ENCODE measurements around the gene TIMM13.

- no peak for TF ChIP-seq CTCF (conservative IDR thresholded peaks at IDR 0.05; ENCODE audit: low read depth, low read length)
- TF ChIP-seq EZH2phosphoT487 (IDR thresholded peaks at IDR 0.05; ENCODE audit: borderline replicate concordance, low read length): no peak
Measured at GRCh38 chr19:2449019-2449418, 21.6 kb upstream of the TIMM13 start.

All from PC-3 (cell line).